Astrocyte (in vitro differentiated cells and primary cell): ENCODE measurements around the gene GLA. TPM values are rescaled to one million over a fixed set of nuclear protein-coding genes. Genes with fewer than 3 reads are reported as not detected.

Source experiments
- DNase-seq: peaks from one replicate; pipeline ENCODE4 v3.0.0-alpha.2; 2010; ENCODE audit warnings: low read depth
- FAIRE-seq: peaks from 2 replicates; lab custom pipeline; 2011; peaks lifted over from hg19 to GRCh38; lab: Jason Lieb, UNC
- H2AFZ ChIP-seq: 2 replicates; pipeline ENCODE4 v1.6.0; 2012; ENCODE audit warnings: low read depth, low read length, inconsistent platforms
- H3K27ac ChIP-seq: 2 replicates; pipeline ENCODE4 v1.5.1; 2011; ENCODE audit warnings: low read depth, low read length, inconsistent platforms
- H3K27me3 ChIP-seq: 2 replicates; pipeline ENCODE4 v1.6.0; 2011; ENCODE audit warnings: low read length, inconsistent platforms; ENCODE audit not compliant: insufficient read depth
- H3K36me3 ChIP-seq: 2 replicates; pipeline ENCODE4 v1.5.1; 2011; ENCODE audit warnings: low read length, inconsistent platforms; ENCODE audit not compliant: insufficient read depth
- H3K4me1 ChIP-seq: 2 replicates; pipeline ENCODE4 v1.5.1; 2011; ENCODE audit warnings: low read length, inconsistent platforms; ENCODE audit not compliant: insufficient read depth
- H3K4me2 ChIP-seq: 2 replicates; pipeline ENCODE4 v1.6.0; 2012; ENCODE audit warnings: low read length, inconsistent platforms
- H3K4me3 ChIP-seq: 2 replicates; pipeline ENCODE4 v1.5.1; 2011; ENCODE audit warnings: low read depth, mild to moderate bottlenecking, low read length, inconsistent platforms; ENCODE audit not compliant: insufficient read depth
- H3K79me2 ChIP-seq: 2 replicates; pipeline ENCODE4 v1.6.0; 2012; ENCODE audit warnings: mild to moderate bottlenecking, low read length, inconsistent platforms; ENCODE audit not compliant: insufficient read depth
- H3K9ac ChIP-seq: 2 replicates; pipeline ENCODE4 v1.6.0; 2012; ENCODE audit warnings: mild to moderate bottlenecking, low read length, inconsistent platforms
- H3K9me3 ChIP-seq: 2 replicates; pipeline ENCODE4 v1.5.1; 2012; ENCODE audit warnings: low read depth, mild to moderate bottlenecking, low read length, inconsistent platforms; ENCODE audit not compliant: insufficient read depth
- H4K20me1 ChIP-seq: 2 replicates; pipeline ENCODE4 v1.6.0; 2012; ENCODE audit warnings: low read length, inconsistent platforms; ENCODE audit not compliant: insufficient read depth
- H3K27ac Mint-ChIP-seq: one replicate; pipeline ENCODE4 v1.8.0; 2021; ENCODE audit warnings: mild to moderate bottlenecking, mixed read lengths; ENCODE audit not compliant: unreplicated experiment
- H3K27me3 Mint-ChIP-seq: one replicate; pipeline ENCODE4 v1.8.0; 2021; ENCODE audit warnings: low read depth, mixed read lengths; ENCODE audit not compliant: unreplicated experiment
- H3K36me3 Mint-ChIP-seq: one replicate; pipeline ENCODE4 v1.8.0; 2021; ENCODE audit warnings: low read depth, mixed read lengths; ENCODE audit not compliant: unreplicated experiment
- H3K4me1 Mint-ChIP-seq: one replicate; pipeline ENCODE4 v1.8.0; 2021; ENCODE audit warnings: low read depth, mixed read lengths; ENCODE audit not compliant: unreplicated experiment
- H3K4me3 Mint-ChIP-seq: one replicate; pipeline ENCODE4 v1.8.0; 2021; ENCODE audit warnings: mild to moderate bottlenecking, moderate library complexity, mixed read lengths; ENCODE audit not compliant: unreplicated experiment
- H3K9me3 Mint-ChIP-seq: one replicate; pipeline ENCODE4 v1.8.0; 2021; ENCODE audit warnings: mild to moderate bottlenecking, mixed read lengths; ENCODE audit not compliant: unreplicated experiment
- CTCF ChIP-seq: IDR thresholded peaks from 2 replicates; pipeline ENCODE4 v1.5.1; 2011; ENCODE audit warnings: low read depth, mild to moderate bottlenecking, inconsistent platforms, low read length, moderate library complexity; ENCODE audit not compliant: insufficient read depth
- EZH2 ChIP-seq: IDR thresholded peaks from 2 replicates; pipeline ENCODE4 v1.6.1; 2012; ENCODE audit warnings: mild to moderate bottlenecking, low read length, inconsistent platforms; ENCODE audit not compliant: insufficient read depth
- total RNA-seq: library from RNA; stranded (reverse); gene quantifications from 2 replicates; pipeline ENCODE4 v1.2.1, GENCODE V29; 2021

GLA gene
- total RNA-seq, 1 donor from 2014 or later: 51.9 TPM

- Mint-ChIP-seq H3K4me3 (no peak overlapping the region), H3K27ac (no peak overlapping the region), H3K27me3 (no peaks in the 10 kb centered on the region), H3K4me1 (peaks cover 7% of the 10 kb centered on the region), H3K9me3 (no peaks in the 10 kb centered on the region), H3K36me3 (peaks cover 6% of the 10 kb centered on the region)
- no peaks in the 10 kb centered on the region for H3K79me2 ChIP-seq
- TF ChIP-seq CTCF (no peak), EZH2 (no peak)
- no peaks in the 10 kb centered on the region for H3K36me3 ChIP-seq
- H3K4me2 ChIP-seq: no peak overlapping the region
- no peak for FAIRE-seq
- H3K4me3 ChIP-seq: no peak overlapping the region
- H3K27me3 ChIP-seq: no peaks in the 10 kb centered on the region
- no peaks in the 10 kb centered on the region for H4K20me1 ChIP-seq
- no peak for DNase-seq
- H3K9ac ChIP-seq: no peak overlapping the region
- H2AFZ ChIP-seq: no peak overlapping the region
- no peaks in the 10 kb centered on the region for H3K4me1 ChIP-seq
- H3K27ac ChIP-seq: no peak overlapping the region
- H3K9me3 ChIP-seq: no peaks in the 10 kb centered on the region
These were observed 43.2 kb upstream of the GLA start for GRCh38 chrX:101450961-101451360.

- FAIRE-seq: no peak
- no peaks in the 10 kb centered on the region for H3K36me3 ChIP-seq
These were observed 42.4 kb upstream of the GLA start for GRCh38 chrX:101450085-101450484.

More at GRCh38 chrX:101450085-101450484, 42.4 kb upstream of the GLA start:
- Histone ChIP-seq H3K9ac (no peak overlapping the region), H3K9me3 (no peaks in the 10 kb centered on the region), H3K27me3 (no peaks in the 10 kb centered on the region), H3K4me1 (no peaks in the 10 kb centered on the region), H3K79me2 (no peaks in the 10 kb centered on the region), H3K4me3 (no peak overlapping the region), H3K27ac (no peak overlapping the region), H4K20me1 (no peaks in the 10 kb centered on the region), H2AFZ (no peak overlapping the region), H3K4me2 (no peak overlapping the region)
- H3K4me3 Mint-ChIP-seq: no peak overlapping the region
- H3K9me3 Mint-ChIP-seq: no peaks in the 10 kb centered on the region
- DNase-seq: no peak
- no peaks in the 10 kb centered on the region for H3K27me3 Mint-ChIP-seq
- H3K27ac Mint-ChIP-seq: no peak overlapping the region
- no peak for TF ChIP-seq EZH2
- TF ChIP-seq CTCF: no peak
- peaks cover 7% of the 10 kb centered on the region for H3K4me1 Mint-ChIP-seq
- H3K36me3 Mint-ChIP-seq: peaks cover 6% of the 10 kb centered on the region
